GM19438 (cell line): ENCODE results near the gene GPS1.

ENCODE experiments used
- ATAC-seq: cut with Tn5 transposase; IDR thresholded peaks from one replicate; pipeline ENCODE4 v1.9.1; 2021; ENCODE audit warnings: low read depth; ENCODE audit not compliant: unreplicated experiment

GPS1 gene

DNA sequence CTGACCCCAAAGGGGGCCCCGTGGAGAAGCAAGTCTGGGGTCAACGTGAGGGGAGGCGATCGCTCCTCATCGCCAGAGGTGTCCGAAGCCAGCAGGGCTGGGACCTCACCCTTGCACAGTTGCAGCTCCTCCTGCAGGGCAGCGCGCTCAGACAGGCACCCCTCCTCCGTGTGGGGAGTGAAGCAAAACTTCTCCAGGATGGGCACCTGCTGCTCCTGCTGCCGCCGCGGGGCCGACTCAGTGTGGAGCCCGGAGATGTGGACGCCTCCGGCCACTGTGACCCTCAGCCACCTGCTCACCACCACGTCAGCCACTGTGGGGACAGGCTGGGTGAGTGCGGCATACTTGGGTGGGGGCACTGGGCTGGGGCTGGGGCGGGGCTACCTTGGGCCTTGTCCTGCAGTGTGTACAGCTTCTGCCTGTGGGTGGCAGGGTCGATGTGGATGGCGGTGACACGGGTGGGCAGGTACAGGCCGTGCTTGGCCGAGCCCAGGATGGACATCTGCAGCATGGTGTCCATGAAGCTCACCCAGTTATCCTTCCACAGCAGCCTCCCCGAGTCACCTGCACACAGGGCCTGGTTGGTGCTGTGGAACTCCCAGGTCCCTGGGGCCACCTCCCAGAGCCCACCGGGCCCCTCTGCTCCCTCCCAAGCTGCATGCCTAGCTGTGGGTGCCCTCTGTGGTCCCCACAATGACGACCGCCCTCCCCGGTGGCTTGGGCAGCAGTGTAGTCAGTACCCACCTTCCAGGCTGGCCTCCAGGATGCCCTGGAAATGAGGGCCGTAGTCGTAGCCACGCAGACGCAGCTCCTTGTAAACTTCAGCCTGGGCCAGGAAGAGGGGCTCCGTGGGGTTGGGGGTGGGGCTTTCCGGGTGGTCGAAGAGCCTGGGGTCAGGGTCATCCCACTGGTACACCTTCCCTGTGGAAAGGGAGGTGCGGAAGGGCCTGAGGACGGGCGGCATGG, 35.5 kb downstream of the GPS1 start:
- no peak for ATAC-seq

- no peak for ATAC-seq
These were observed 36.5 kb downstream of the GPS1 start for GRCh38 chr17:82087961-82088837.

- ATAC-seq = no peak
These were observed 37.4 kb downstream of the GPS1 start for GRCh38 chr17:82088838-82089722.

DNA sequence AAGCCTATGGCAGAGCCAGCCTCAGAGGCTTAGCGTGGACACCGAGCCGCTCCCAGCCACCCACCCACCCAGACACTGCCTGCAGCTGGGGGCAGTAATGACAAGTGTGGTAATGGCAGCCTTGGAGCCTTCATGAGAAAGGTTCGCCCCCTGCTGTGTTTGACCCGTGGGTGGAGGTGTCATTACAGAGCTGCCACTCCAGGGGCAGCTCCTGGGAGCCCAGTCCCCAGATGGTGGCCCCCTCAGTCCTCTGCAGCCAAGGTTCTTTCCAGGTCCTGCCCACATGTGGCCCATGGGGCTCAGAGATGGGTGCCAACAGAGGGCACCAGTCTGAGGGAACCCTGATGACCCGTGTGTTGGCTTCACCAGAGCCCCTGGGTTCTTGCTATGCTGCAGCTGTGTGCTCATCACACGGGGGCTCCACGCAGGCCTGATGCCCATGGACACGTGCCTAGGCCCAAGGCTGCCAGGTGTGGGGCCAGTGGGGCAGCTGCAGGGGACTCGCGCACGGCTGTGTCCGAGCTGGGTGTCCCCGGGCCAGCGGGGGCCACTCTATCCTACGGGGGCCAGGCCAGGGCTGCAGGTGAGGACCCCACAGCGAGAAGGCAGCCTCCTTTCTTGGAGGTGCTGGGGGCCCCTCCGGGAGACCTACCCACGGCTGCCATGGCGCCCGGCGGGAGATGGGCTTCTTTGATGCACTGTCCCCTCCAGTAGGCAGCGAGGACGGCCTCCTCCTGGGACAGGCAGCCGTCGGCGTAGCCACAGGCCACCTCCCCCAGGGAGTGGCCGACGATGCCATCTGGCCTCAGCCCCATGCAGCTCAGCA, 38.2 kb downstream of the GPS1 start:
- ATAC-seq = no peak

DNA sequence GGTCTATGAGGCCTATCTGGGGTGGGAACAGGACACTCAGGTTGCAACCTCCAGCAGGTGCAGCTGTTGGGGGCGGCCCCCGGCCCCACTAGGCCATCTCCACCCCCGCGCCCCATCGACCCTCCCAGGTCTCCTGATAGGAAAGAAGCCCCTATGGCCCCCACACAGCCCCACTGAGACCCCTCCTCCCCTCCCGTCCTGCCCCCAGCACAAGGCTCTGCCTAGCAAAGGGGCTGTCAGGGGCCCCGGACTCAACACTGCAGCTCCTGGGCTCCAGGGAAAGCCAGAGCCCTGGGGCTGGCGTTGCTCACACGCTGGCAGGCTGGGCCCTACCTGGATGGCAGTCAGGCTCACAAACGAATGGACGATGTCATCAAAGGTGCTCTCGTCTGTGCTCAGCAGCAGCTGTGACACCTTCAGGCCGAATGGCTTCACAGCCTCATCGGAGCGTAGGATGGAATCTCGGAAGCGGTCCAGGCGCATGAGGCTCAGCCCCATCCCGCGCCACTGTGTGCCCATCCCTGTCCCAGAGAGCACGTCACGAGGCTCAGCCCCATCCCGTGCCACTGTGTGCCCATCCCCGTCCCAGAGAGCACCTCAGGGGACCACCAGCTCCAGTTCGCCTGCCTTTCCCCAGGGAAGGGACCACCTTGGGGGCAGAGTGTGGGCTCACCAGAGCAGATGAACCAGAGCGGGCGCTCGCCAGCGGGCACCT, 39.0 kb downstream of the GPS1 start:
- no peak for ATAC-seq

DNA sequence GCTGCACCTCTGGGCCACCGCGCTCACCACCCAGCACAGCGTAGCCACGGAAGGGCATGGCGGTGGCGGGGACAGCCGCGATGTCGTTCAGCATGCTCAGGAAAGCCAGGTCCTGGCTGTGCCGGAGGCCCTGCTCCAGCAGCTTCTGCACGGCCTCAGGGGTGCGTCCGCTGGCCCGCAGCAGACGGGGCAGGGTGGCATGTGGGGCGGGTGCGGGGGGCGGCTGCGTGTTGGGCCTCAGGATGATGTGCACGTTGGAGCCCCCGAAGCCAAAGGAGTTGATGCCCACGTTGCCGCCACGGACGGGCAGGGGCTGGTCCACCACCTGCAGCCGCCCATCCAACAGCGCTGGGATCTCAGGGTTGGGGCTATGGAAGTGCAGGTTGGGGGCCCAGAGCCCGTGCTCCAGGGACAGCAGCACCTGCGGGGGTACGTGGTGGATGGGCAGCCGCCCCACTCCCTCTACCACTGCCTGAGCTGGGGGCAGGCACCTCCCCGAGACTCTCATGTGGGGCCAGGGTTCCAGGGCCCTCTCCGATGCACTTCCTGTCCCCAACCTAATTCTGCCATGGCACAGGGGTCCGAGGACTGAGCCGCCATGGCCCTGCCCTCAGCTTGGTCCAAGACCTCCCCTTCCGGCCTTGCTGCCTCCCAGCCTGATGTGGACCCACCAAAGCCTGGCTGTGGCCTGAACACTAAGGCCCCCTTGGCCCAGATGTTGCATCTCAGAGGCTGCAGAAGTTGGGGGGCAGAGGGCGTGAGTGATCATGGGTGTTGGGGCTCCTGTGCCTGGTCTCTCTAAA, 39.8 kb downstream of the GPS1 start:
- ATAC-seq = no peak

- ATAC-seq = no peak
These were observed 40.4 kb downstream of the GPS1 start for GRCh38 chr17:82092094-82092586.

DNA sequence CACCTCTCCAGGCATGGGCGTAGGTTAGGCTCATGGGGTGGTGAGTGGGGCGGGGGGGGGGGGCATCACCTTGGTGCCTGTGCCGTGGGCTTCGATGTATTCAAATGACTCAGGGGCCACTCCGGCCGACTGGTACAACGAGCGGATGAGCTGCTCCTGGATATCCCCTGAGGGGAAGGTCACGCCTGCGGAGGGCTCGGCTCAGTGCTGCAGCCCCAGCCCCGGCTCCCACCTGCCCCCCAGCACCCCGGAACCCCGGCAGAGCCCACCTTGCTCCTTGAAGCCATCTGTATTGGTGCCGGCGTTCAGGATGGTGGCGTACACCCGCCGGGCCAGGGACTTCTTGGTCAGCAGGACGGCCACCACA, 40.9 kb downstream of the GPS1 start:
- no peak for ATAC-seq

- no peak for ATAC-seq
These were observed 41.5 kb downstream of the GPS1 start for GRCh38 chr17:82092995-82093751.

DNA sequence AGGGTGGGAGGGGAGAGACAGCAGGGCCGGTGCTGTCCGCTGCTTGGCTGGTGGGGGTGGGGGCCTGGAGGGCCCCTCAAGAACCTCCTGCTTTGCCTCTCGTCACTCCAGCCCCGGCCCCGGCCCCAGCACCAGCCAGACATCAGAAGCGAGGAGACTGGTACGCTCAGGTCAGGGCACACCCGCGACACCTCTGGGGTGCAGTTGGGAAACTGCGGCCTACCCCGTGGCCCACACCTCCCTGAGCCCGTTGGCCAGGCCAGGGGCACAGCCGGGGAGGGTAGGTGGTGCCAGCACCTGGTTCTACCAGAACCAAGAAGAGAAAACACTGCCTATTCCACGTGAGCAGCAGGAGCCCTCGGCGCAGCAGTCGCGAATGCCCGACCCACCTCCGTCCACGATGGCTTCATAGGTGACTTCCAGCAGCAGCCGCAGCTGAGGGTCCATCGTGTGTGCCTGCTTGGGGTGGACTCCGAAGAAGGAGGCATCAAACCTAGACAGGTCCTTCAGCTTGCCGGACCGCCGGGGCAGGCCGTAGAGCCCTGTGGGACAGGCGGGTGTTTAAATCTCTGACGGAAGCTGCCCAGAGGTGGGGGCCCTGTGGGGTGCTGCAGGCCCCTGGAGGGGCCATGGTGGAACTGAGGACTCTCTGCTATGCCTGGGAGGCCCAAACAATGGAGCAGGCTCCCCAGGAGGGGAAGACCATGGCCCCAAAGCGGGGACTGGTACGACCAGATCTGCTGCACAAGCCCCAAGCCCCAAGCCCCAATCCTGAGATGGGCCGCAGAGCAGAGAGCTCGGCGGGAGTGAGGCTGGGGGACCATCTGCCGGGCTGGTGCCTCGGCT, 43.5 kb downstream of the GPS1 start:
- no peak for ATAC-seq

GRCh38 chr17:82095777-82096708, 44.3 kb downstream of the GPS1 start:
- ATAC-seq = no peak

GRCh38 chr17:82096709-82097183, 45.0 kb downstream of the GPS1 start:
- no peak for ATAC-seq

DNA sequence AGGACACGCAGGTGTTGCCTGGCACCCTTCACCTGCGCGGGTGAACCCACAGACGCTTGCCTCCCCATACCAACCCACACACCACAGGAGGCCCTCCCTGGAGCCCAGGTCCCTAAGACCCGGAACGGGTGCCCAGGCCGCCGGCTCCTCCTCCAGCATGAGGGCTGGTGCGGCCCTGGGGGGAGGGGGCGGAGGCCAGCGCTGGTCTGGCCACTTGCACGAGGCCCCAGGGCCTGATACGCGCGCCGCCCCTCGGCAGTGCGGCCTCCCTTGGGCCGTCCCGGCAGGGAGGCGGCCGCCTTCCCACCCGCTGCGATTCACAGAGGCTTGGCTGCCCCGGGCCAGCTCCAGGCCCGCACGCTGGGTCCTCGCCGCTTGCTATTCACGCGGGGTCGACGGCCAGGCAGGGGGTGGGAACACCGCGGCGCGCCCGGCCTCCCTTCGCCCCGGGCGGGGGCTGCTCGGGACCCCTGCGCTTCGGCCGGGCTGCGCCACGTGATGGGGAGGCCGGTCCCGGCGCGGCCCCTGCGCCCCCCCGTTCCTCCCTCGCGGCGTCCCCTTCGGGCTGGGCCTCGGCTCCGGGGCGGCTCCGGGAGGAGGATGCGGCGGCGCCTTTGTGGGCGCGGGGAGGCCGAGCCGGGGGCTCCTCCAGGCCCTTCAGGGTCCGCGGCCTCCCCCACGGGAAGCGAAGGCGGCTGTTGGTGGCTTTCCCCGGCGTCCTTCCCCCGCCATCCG, 45.7 kb downstream of the GPS1 start:
- no peak for ATAC-seq

DNA sequence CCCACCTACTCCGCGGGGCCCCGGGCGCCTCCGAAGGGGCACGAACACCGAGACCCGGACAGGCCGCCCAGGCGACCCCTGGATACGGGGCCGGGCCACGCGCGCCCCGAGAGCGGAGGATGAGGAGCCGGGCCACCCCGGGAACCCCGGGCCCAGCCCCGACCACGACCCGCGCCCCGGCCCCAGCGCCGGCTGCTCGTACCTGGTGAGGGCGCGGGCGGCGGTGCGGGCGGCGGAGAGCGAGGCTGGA, 46.1 kb downstream of the GPS1 start:
- peak; percentile 10 for ATAC-seq
